Omental fat pad (tissue), 4 donors: ENCODE data around the gene ADD3. TPM values are rescaled to one million over a fixed set of nuclear protein-coding genes. Genes with fewer than 3 reads are reported as not detected.

ENCODE experiments used
- ATAC-seq: fragments of 150-250 bp; one replicate; pipeline ENCODE4 v1.9.1; 2016; ENCODE audit warnings: mild to moderate bottlenecking, moderate library complexity; ENCODE audit not compliant: low FRiP score
- DNase-seq: peaks from one replicate; pipeline ENCODE4 v3.0.0-alpha.2; 2019; ENCODE audit warnings: low spot score
- CTCF ChIP-seq, 3 donors: fragments of 450-650 bp; IDR thresholded peaks; one replicate each; pipeline ENCODE4 v1.5.1; 2016 to 2017; ENCODE audit warnings: antibody characterized with exemption in 3 of 3, mild to moderate bottlenecking in 3 of 3, moderate library complexity in 2 of 3
- total RNA-seq, 4 donors: library from RNA; depleted of rRNA; stranded (reverse); fragments of >200 nt; gene quantifications; one replicate each; pipeline ENCODE4 v1.1.0, GENCODE V29; 2016

Gene ADD3
- total RNA-seq, 4 donors from 2014 or later: 85.4 to 647 (median 252) TPM

- TF ChIP-seq CTCF (IDR thresholded peaks at IDR 0.05): no peak
These were observed 37.9 kb upstream of the ADD3 start for GRCh38 chr10:109969760-109970346.

GRCh38 chr10:109971634-109972033, 36.1 kb upstream of the ADD3 start:
- DNase-seq (no peak), ATAC-seq (no peak)
- no peak for TF ChIP-seq CTCF (IDR thresholded peaks at IDR 0.05)

More at GRCh38 chr10:109969760-109970346, 37.9 kb upstream of the ADD3 start:
- no peak for DNase-seq
- ATAC-seq: no peak

- TF ChIP-seq CTCF (IDR thresholded peaks at IDR 0.05): no peak
- ATAC-seq (no peak), DNase-seq (no peak)
These were observed 35.3 kb upstream of the ADD3 start for GRCh38 chr10:109972372-109973001.

GRCh38 chr10:109973326-109973829, 34.4 kb upstream of the ADD3 start:
- DNase-seq (no peak), ATAC-seq (no peak)
- TF ChIP-seq CTCF (IDR thresholded peaks at IDR 0.05): no peak

- DNase-seq (no peak), ATAC-seq (no peak)
- TF ChIP-seq CTCF (IDR thresholded peaks at IDR 0.05): no peak
These were observed 33.1 kb upstream of the ADD3 start for GRCh38 chr10:109974504-109975191.

GRCh38 chr10:109975244-109976190, 32.3 kb upstream of the ADD3 start:
- DNase-seq (no peak), ATAC-seq (no peak)
- no peak for TF ChIP-seq CTCF (IDR thresholded peaks at IDR 0.05)
